ENCODE results near the gene PIK3R6.
A peak's percentile ranks its signal among the peaks of the same experiment; 100 is the strongest.

Gene PIK3R6

DNA sequence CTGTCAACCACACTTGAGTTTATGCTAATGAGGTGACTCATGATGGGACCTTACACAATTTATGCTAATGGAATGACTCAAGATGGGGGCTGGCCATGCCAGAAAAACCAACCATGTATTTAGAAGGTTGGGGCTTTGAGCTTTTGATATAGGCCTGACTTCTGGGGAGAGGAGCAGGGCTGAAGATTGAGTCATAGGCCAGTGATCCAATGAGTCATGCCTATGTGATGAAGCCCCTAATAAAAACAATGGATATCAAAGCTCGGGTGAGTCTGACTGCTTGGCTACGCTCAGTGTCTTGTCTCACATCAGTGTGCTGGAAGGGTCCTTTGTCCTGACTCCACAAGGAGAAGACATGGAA is 75.6 kb downstream of the PIK3R6 start:
- DNase-seq, result no peak

DNA sequence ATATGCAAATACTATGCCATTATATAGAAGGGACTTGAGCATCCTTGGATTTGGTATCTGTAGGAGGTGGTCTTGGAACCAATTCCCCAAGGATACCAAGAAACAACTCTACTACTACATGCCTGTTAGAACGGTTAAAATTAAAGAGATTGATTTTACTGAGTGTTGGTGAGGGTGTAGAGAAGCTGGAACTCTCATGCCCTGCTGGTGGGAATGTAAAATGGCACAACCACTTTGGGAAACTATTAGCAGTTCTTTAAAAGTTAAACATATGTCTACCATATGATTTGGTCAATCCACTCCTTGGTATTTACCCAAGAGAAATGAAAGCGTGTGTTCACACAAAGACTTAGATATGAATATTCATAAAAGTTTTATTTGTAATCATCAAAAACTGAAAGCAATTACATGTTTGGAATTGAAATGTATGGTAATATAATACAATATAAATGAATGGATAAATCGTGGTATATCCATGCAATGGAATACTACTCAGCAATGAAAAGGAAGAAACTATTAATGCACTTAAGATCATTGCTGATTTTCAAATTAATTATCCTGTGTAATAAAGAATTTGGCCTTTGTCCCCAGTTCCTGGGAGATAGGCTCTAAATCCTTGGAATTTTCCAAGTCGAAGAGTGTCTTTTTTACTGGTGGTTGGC is 76.1 kb downstream of the PIK3R6 start:
- no peak for DNase-seq

DNA sequence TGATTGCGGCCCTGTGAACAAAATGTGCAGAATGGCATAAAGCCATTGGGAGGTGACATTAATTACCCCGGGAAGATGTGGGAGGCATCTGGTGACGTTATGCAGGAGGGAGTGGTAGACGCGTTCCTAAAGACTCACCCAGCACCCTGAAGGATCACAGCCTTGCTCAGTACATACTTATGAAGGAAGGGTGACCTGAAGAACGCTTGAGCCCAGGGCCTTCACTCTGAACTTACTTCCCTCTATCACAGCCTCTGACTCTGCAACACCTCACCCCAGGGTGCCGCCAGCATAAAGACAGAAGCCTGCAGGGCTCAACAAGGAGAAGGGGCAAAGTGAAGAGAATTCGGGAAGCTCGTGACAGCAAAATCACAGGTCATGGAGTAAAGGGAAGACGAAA is 77.7 kb downstream of the PIK3R6 start:
- DNase-seq, result no peak

DNA sequence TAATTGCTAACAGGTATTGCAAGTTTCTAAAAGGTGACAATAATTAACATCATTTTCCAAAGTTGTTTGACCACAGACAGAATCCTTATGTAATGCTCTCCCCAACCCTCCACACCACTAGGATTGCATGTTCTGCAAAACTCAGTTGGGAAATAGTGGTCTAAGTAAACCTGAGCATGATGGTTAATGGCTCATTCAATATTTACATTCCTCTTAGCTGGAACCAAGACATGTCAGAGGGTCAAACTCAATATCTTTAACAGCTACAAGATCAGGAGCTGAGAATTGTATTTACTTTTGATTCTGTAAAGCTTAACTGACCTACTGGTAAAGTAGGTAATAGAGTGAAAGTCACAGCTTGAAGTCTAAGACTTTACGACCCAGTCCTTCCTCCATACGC is 78.5 kb downstream of the PIK3R6 start:
- no peak for DNase-seq

DNA sequence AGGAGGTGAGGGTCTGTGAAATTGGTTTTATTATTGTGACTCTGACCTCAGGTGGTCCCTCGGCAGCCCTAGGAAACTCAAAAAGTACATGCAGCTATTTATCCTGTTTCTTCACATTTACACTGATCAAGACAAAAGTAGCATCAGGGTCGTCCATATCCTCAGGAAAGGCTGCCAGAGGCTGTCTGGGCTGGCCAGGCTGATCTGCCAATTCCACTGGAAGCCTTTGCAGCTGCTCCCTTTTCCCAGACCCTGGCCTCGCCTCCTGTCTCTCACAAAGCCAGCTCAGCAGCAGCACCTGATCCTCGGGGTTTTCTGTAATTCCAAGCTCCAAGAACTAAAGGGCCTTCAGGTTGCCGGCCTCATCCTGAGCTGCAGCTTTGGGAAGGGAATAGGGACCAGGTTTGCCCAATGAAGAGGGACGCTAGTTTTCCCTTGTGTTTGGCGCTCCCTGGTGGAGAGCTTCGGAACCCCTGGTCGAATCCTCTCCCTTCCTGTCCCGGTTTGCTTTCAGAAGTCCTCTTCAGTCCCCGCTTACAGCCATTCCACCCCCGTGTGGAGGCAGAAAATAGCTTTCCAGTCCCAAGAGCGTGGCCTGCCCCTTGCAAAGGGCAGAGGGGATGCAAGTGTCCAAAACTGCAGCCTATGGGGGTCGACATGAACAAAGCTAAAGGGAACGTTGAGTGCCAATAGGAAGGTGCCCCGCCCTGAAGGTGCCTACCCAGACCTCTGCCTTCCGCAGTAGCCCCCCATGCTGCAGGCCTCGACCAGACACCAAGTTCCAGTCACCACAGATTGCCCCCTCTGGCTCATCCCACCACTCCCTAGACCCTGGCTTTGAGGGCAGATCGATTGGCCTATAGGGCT is 81.7 kb downstream of the PIK3R6 start:
- DNase-seq, result peak; percentile 7 to 70

DNA sequence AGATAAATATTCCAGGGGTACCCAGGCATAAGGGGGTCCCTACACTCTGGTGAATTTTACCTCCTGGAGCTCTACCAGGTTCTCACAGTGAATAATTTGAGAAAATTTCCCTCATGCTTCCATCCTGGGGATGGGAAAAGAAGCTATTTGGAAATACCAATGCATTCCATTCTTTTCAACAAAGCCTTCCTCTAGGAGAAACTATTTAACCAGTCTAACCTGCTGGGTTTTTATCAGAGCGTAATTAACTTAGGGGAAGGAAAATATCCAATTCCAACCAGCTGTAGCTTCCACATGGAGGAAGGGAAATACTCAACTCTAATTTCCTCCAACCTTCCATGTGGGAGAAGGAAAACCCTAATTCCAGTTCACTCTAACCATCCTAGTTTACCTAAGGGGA is 85.3 kb downstream of the PIK3R6 start:
- DNase-seq, result no peak

DNA sequence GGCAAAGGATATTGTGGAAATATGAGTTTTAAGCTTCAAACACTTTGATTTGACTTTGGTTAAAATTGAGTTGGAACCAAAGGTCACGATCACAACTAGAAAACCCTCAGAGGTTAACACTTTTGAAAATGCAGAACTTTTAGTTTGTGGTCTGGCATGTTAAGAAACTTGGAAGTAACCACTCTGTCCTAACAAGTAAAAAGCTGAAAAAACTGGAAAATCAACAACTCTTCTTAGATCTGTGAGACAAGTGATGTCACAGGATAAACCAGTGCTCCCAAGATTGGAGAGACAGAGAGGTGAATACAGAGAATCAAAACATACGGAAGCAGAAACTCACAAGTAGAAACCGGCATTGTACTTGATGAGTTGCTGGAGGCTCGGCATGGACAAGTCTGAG is 85.7 kb downstream of the PIK3R6 start:
- DNase-seq, result no peak

DNA sequence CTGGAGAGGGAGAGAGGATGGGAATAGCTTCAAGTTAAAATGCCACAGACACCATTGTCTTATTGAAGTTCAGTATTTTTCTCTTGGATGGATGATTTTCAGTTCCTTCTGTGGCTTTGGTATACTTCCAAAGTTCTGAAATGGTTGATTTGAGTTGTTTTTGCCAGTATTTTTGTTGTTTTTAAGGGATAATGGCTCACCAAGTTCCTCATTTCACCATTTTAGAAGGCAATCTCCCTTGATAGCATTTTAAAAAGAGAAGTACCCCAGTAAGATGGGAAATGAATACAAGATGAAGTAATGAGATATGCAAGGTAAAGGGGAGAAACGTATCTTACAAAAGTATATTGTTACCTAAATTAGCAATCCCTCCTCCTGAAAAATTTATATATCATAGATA is 90.6 kb downstream of the PIK3R6 start:
- no peak for DNase-seq

DNA sequence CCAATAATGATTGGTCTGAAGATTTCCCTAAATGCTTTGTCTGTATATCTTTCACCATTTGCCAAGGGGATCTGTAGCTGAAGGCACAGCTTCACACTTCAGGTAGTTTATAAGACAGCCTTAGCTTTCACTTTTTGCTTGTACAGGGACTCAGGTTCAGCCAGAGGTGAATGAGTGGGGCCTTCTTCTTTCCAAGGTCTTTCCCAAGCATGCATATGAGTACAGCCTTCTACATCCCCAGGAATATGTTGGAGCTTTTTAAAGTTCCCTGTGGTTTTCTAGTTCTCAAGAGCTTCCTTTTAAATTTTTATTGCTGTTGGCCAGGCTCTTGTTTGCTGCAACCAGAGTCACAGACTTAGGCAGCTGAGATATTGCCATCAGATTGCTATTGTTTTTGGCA is 91.2 kb downstream of the PIK3R6 start:
- DNase-seq, result no peak

DNA sequence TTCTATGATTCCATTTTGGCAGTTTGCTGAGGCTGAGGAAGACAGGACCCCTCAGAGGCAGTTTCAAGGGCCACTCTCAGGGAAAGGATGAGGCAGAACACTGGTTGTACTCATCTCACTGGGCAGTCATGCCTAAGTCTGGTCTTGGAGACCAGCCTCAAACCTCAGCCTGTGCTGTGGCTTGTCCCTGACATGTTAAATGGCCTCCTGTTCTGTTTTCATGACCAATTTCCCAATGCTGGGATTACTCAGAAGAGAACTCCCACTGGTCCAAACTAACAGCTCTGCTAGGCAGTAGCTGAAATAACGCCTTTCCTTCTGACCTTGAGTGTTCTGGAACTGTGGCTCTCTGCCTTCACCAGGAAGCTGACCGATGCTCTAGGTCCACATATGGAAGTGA is 100.7 kb downstream of the PIK3R6 start:
- no peak for DNase-seq

DNA sequence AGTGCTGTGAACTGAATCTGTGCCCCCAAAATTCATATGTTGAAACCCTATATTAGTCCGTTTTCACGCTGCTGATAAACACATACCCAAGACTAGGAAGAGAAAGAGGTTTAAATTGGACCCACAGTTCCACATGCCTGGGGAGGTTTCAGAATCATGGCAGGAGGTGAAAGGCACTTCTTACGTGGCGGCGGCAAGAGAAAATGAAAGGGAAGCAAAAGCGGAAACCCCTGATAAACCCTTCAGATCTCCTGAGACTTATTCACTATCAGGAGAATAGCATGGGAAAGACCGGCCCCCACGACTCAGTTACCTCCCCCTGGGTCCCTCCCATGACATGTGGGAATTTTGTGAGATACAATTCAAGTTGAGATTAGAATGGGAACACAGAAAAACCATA is 105.5 kb downstream of the PIK3R6 start:
- no peak for DNase-seq

DNA sequence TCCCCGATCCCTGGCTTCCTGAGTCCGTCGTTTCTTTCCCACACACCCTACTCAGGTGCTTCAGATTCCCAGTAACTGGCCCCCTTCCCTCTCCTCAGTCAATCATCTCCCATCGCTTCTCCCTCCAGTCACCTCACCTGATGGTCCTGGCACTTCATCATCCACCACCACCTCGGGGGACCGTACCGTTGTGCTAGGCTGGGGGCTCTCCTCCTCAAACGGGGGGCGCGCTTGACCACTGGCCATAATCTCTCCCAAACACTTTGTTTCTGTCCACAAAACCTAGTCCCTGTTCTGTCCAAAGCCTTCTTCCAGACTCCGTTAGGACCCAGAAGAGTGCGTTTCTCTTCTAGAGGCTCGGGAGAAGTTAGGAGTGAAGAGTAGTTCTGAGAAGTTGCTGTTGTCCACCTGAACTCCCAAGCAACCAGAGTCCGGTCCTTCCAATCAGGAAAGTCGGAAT is 109.3 kb downstream of the PIK3R6 start, which contains the start of gene SPDYE4:
Gene SPDYE4, minus strand, starts transcription at position 410 of the 460 bp plus-strand sequence. Its CDS starts 164 bp downstream, at position 246.
- DNase-seq, result no peak

DNA sequence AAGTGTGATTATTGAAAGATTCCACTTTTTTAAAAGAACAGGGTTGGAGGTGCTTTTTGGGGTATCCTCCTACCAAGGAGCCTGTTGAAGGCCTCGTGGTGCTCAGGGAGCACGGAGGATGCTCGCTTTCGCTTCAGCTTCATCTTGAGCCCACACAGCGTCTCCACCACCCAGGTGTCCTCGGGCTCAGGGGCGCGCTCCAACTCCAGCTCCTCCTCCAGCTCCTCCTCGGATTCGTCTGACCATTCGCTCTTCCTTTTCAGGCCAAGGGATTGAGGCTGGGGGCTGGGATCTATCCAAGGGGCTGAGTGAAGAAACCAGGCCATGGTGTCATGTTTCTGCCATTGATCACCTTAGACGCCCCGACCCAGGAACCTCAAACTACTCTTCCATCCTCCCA is 110.3 kb downstream of the PIK3R6 start:
- no peak for DNase-seq

DNA sequence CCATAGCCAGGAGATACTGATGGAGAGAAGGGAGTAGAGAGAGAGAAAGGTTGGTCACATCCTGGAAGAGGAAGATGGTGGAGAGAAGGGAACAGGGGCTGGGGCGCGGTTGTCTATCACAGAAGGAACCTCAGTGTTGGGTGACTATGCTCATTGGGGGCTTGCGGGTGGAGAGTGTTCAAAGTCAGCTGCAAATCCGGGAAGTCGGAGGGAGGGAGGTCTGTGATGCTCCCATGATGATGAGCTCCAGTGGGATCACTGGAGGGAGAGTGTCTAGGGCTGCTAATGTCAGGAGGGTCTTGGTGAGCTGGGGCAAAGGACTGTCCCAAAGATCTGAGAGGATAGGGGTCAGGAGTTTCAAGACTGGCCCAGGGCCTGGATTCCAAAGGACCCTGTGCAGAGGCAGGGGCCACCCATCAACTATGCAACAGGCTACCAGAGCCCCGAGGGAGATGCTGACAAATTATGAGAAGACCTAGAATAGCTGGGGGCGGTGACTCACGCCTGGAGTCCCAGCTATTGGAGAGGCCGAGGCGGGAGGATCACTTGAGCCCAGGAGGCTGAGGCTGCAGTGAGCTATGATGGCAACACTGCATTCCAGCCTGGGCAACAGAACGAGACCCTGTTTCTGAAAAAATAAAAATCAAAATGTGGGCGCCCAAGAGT is 111.8 kb downstream of the PIK3R6 start:
- DNase-seq, result no peak

DNA sequence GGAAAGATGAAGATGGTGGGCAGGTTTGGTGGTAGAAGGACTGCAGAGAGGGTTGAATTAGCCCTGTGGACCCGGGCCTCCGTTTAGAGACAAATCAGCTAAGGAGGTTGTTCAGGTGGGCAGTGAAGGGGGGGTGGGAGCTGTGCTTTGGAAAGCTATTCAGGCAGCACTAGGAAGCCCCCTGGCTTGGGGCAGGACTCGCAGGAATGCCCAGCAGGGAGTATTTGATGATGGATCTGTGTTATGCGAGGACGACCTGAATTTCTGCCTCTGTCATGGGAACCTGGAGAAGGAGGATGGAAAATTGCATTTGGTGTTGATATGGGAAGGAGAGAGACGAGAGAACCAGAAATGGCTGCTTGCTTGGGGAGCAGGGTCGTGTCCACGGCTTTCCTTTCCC is 112.6 kb downstream of the PIK3R6 start:
- DNase-seq, result no peak

DNA sequence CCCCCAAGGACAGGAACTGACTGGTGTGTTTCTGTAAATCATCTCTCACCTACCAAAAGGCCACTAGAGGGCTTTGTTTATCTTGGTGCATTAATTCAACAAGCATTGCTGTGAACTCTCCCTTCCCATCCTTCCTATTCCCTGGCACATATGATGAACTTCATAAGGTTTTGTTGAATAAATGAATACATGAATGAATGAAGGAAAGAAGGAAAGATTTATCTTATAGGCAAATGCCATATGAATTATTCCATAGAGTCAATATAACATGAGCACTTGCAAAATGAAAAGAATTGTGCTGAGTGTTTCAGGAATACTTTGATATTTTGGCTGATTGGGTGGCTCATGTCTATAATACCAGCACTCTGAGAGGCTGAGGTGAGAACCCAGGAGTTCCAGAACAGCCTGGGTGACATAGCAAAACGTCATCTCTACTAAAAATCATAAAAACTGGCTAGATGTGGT is 113.5 kb downstream of the PIK3R6 start:
- DNase-seq, result peak in 1 of 2 experiments; percentile 51

DNA sequence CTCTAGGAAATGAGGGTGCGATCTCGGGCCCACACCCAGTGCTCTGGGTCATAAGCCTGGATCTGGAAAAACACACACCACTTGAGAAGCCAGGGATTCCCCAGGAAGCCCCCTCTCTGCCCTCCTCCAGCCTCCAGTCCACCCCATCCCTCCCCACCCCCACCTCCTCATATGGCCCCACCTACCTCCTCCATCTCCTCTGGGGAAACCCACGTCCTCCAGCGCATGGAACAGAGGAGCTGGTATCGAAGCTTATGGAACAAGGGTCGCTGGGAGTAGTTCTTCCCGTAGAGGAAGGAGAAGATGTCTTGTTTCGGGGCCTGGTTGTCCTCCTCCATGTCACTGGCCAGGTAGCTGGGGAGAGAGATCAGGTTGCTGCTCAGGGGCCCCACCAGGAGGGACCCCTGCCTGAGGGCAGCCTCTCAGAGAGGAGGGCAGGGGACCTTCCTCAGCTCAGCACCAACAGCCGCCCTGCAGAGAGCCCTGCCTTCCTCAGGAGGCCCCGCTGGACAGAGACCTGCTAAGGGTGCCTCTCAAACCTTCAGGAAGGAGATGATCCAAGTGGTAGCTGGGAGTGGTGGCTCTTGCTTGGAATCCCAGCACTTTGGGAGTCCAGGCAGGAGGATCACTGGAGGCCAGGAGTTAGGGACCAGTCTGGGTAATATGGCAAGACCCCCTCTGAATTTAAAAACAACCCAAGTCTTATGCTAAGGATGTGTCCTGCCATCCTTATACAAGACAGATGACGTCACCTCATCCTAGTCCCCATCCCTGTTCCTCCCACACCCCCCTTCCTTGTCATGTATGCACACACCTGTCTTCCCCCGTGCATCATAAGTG is 114.1 kb downstream of the PIK3R6 start:
- DNase-seq, result no peak

All from NCI-H526 (cell line).